HPDE6-E6E7 (cell line): ENCODE data around the gene TSPEAR.
"Not testable (repeated sequence)": the region's sequence is repeated elsewhere in the genome, so short reads cannot be mapped to it uniquely, and the experiment has no call there.

Experiments
- DNase-seq: peaks from one replicate; pipeline ENCODE4 v3.0.0; 2011; ENCODE audit warnings: missing footprints; ENCODE audit errors: extremely low spot score

The TSPEAR gene

GRCh38 chr21:44653656-44654575 lies 57.5 kb downstream of the TSPEAR start:
- DNase-seq: no peak

DNA sequence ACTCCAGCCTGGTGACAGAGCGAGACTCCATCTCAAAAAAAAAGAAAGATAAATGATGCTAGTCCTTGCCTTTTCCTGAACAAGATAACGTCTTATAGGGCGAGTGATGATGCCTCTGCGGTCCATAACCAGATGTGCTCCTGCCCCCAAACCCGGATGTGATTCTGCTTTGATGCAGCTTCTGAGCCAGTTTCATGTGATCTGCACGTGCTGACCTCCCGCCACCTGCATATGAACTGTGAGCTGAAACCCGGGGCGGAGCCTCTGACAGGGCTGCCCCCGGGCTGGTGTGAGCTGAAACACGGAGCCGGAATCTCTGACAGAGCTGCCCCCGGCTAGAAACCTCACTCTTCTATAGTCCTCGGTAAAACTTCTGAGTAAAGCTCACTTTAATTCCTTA lies 58.2 kb downstream of the TSPEAR start:
- DNase-seq: no peak

DNA sequence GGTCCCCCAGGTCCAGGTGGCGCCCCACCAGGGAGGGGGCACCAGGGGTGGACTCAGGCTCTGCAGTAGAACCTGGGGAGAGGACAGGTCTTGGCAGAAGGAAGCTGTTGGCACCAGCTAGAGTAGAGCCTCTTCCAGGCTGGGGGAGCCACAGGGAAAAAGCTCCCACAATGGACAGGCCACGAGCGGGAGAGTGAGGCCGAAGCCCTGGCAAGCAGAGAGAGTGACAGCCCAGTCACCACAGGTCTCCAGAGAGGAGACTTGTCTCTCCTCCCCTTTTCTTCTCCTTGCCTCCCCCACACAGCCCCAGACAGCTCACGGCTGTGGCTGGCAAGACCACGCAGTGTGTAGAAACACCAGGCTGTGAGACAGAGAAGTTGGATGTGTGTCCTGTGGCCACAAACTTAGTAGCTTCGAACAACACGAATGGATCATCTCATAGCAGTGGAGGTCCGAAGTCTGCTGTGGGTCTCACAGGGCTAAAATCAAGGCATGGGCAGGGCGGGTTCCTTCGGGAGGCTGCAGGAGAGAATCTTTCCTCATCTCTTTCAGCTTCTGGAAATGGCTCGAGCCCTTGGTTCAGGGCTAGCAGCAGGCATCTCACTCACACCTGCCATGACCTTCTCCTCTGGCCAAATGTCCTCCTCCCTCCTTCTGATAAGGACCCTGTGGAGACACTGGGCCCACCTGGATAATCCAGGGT lies 60.2 kb downstream of the TSPEAR start:
- DNase-seq: no peak

DNA sequence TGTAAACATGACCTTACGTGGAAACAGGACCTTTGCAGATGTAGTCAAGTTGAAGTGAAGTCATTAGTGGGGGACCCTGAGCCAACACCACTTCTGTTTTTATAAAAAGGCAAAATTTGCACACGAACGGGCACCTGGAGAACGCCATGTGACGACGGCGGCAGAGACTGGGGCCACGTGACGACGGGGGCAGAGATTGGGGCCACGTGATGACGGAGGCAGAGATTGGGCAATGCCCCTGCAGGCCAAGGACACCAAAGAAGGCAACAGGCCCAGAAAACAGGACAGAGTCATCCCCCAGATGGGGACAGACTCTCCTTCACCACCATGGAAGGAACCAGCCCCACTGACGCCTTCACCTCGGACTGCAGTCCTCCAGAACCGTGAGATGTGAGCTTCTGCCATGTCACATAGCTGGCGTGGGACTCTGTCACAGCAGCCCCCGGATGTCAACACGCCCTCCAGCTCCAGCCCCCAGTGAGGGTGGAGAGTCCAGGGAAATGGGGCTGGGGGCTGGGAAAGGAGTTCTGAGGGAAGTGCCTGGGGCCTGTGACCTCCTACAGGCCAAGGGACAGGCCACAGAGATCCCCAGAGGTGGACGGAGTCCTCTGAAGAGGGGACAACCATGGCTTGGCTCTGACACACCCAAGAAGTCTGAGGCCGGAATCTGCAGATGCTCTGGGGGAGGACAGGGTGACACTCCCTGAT lies 61.0 kb downstream of the TSPEAR start:
- no peak for DNase-seq

GRCh38 chr21:44649521-44650100 lies 61.8 kb downstream of the TSPEAR start:
- DNase-seq: no peak

DNA sequence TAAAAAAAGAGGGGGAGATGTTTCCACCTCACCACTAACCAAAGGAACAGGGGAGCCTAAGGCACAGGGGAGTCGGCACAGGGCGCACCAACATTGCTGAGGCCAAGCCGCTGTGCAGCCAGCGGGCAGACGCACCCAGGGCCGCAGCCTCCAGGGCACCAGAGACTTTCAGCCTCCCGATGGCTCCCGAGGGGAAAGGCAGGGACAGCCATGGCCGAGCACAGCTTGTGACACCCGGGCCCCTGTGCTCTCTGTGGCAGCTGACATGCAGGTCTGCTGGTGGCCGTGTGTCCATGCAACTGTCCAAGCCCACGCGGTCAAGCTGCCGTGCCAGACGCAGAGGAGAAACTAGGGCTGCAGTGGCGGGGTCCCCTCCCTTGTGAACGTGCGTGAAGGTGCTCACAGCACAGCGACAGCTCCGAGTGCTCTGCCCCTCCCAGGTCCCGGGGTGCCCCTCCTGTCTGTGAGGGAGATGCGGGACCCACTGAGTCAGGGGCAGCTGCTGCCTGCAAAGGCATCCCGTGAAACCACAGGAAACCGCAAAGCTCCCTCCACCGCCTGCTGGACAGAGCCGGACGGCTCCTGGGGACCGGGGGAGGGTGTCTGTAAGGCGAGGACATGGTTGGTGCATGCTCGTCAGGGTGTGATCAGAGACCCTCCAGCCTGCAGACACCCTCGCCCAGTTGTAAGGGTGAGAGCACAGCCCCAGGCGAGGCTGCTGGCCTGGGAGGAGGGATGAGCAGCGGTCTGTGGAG lies 62.6 kb downstream of the TSPEAR start:
- no peak for DNase-seq

DNA sequence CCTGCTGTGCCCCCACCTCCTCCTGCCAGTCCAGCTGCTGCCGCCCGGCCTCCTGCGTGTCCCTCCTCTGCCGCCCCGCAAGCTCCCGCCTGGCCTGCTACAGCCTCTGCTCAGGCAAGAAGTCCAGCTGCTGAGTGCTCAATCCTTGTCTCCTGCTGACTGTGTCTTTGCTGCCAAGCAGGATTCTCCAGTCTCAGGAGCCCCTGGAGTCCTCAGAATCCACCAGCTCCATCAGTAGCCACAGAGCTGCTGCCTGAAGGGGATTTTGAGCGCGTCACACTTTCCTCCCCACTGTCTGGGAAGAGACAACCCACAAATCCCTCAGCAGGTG lies 64.2 kb downstream of the TSPEAR start:
- DNase-seq: no peak

GRCh38 chr21:44646366-44647221 lies 64.8 kb downstream of the TSPEAR start, which contains the start of gene KRTAP10-11:
Gene KRTAP10-11, plus strand, starts transcription at chr21:44646414. Its CDS starts 45 bp downstream, at chr21:44646459.
- DNase-seq: not testable (repeated sequence)

GRCh38 chr21:44644878-44645277 lies 66.5 kb downstream of the TSPEAR start:
- DNase-seq: no peak

DNA sequence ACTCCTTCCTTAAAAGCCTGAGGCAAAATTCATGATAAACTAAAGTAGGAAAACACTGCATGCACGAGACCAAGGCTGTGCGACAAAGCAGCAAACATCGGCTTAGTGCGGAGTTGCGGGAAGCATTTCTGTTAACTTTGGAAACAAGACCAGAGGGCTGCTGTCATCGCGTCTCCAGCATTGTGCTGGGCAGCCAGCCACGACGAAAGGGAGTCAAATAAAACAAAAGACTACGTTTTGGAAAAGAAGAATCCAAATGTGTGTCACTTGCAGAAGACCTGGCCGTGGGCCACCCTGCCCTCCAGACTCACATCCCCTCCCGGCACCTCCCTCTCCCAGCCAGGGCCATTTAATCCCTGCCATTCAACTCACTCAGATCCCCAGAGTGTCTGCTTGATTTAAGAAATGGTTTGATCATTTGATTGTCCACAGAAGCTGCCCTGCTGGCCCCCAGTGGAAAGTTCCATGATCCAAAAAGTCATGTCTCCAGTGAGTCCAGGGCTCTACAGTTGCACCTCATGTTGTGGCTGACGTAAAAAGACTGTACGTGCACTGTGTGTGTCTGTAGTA lies 67.5 kb downstream of the TSPEAR start:
- no peak for DNase-seq

DNA sequence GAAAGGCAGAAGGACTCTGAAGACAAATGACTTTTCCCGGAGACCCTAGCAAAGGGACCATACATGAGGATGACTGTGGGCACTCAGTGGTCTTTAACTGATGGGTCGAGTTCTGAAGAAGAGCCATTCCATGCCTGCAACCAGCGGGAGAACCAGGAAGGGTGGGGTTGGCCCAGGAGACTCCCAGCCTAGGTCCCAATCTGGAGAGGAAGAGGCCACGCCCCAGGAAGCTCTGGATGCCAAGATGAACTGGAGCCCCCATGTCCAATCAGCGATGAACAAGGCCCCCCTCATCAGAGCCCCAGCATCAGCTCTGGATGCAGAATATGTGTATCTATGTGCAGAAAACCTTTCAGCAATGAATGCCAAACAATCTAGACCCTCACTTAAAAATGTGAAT lies 70.6 kb downstream of the TSPEAR start:
- DNase-seq: no peak

- no peak for DNase-seq
Measured at GRCh38 chr21:44639331-44639655, 72.1 kb downstream of the TSPEAR start.

DNA sequence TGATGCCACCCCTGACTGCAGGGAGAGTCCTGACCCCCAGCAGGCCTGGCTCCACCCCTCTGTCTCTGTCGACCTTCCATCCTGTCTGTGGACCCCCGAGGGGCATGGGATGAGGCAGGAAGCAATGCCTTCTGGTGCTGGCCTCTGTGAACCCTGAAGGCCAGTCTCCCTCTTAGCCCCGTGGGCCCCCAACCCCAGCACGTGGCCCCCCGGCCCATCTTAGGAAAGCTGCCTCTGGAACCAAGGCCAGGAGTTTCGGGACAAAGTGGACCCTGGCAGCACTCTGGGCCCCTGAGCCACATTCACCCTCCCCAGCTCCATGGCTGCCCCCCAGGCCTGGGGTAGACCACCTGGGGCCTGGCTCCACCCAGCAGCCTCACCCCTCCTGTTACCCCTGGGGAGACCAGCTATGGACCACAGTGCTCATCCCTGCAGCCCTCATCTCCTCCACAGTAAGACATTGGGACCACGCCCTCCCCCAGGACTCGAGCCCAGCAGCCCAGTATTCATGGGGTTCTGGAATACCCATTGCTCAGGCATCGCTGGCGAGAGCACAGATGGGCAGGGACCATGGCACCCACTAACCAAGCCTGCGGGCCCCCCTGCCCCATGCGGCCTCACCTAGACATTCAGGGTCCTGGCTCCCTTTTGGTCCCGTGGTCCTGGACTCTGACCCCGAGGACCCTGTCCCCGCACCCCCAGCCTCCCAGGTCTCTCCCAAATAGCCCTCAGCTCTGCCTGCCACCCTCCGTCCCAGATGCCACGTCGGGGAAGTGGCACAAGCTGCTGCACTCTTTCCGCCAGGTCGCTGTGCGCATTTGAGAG lies 72.7 kb downstream of the TSPEAR start:
- not testable (repeated sequence) for DNase-seq

DNA sequence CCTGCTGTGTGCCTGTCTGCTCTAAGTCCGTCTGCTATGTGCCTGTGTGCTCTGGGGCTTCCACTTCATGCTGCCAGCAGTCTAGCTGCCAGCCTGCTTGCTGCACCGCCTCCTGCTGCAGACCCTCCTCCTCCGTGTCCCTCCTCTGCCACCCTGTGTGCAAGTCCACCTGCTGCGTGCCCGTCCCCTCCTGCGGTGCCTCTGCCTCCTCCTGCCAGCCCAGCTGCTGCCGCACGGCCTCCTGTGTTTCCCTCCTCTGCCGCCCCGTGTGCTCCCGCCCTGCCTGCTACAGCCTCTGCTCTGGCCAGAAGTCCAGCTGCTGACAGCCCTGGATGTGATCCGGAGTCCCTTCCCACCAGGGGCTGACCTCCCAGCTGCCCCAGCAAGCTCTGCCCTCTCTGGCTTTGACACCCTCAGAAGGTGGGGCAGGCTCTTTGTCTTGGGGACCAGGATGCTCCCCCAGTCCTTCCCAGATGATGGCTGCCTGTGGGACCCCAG lies 73.5 kb downstream of the TSPEAR start:
- not testable (repeated sequence) for DNase-seq

GRCh38 chr21:44637018-44637850 lies 74.1 kb downstream of the TSPEAR start, which contains the start of gene KRTAP10-10:
Gene KRTAP10-10, plus strand, starts transcription at chr21:44637356. Its CDS starts 62 bp downstream, at chr21:44637418.
- no peak for DNase-seq

DNA sequence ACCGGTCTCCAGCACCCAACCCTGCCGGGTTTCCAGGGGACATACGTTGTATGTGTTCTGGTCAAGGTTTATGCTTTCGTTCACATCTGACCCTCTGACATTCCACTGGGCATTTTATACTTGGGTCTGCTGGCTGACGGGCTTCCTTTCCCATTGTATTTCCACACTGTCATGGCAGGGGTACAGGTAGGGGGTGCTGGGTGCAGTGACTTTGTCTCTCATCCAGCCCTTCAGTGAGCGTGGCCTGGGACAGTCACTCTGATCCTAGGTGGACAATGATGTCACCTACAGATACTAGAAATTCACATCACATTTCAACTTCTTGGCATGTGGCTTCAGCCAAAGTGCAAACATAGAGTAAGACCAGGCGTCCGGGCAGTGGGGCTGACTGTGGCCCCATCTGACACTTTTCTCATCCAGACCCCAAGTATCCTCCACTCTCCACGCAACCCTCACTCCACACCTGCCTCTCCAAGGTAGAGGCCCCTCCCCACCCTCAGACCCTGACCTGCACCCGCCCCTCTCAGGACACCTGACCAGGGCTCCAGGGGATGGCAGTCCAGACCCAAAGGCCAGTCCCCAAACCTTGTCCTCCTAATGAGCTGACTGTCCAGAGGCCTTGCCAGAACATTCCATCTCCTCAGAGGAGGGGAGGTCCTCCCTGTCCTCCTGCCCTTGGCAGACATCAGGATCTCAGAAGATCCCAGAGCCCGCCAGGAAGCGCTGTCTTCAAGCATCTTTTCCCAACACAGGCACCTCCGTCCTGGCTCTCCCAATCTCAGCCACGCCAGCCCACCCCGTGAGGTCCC lies 75.0 kb downstream of the TSPEAR start:
- no peak for DNase-seq

DNA sequence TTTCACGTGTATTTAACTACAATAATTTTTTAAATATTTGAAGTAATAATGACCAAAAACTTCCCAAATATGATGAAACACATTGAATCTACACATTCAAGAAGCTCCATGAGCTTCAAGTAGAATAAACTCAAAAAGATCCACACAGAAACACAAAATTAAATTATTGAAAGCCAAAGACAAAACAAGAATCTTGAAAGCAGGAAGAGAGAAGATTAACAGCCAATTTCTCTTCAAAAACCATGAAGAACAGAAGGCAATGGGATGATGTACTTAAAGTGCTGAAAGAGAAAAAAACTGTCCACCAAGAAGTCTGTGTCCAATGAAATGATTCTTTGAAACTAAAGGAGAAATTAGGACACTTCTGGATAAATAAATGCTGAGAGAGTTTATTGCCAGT lies 79.3 kb downstream of the TSPEAR start:
- DNase-seq: no peak
